PC-9 (cell line): ENCODE data around the gene CFAP54. TPM values are rescaled to one million over a fixed set of nuclear protein-coding genes. Genes with fewer than 3 reads are reported as not detected.

Experiments used
- BruUV-seq: library from RNA; stranded (reverse); fragments of 400-500 nt; replicated peaks from 2 replicates; lab custom pipeline; 2021; lab: Mats Ljungman, UMichigan
- CTCF ChIA-PET: fragments of 300-600 bp; sonication (Branson Sonifier 250); formaldehyde crosslinking; loops from one replicate; lab custom pipeline; 2022; ENCODE audit warnings: antibody characterized with exemption; lab: Charles Lee
- POLR2A ChIA-PET: fragments of 300-600 bp; sonication (Branson Sonifier 250); formaldehyde crosslinking; loops from one replicate; lab custom pipeline; 2022; ENCODE audit warnings: antibody characterized with exemption; ENCODE audit not compliant: unreplicated experiment; lab: Charles Lee
- DNase-seq, 2 experiments: peaks; one replicate each; pipeline versions ENCODE4 v3.0.0 to v3.0.0-alpha.2; 2015 to 2022; ENCODE audit warnings: mixed read lengths in 1 of 2
- H2AFZ ChIP-seq: fragments of 200-600 bp; sonication (generic); 2 replicates; pipeline ENCODE4 v1.8.1; 2017; ENCODE audit warnings: antibody characterized with exemption
- H3F3A ChIP-seq: fragments of 200-600 bp; sonication (generic); 2 replicates; pipeline ENCODE4 v1.8.1; 2017; ENCODE audit warnings: antibody characterized with exemption, mild to moderate bottlenecking, low read depth; ENCODE audit not compliant: insufficient read depth
- H3K27ac ChIP-seq: fragments of 200-600 bp; sonication (generic); 2 replicates; pipeline ENCODE4 v1.6.1; 2016; ENCODE audit warnings: mixed run types
- H3K27me3 ChIP-seq: fragments of 200-600 bp; sonication (generic); 2 replicates; pipeline ENCODE4 v1.6.1; 2016; ENCODE audit warnings: low read depth, mixed run types; ENCODE audit not compliant: insufficient read depth
- H3K36me3 ChIP-seq: fragments of 200-600 bp; sonication (generic); 2 replicates; pipeline ENCODE4 v1.6.1; 2016; ENCODE audit warnings: low read depth, mixed run types
- H3K4me1 ChIP-seq: fragments of 200-600 bp; sonication (generic); replicated peaks from 2 replicates; pipeline ENCODE4 v1.6.1; 2016; ENCODE audit warnings: mixed run types; ENCODE audit not compliant: insufficient read depth
- H3K4me2 ChIP-seq: fragments of 200-600 bp; sonication (generic); 2 replicates; pipeline ENCODE4 v1.6.1; 2017; ENCODE audit warnings: mixed run types
- H3K4me3 ChIP-seq: fragments of 200-600 bp; sonication (generic); 2 replicates; pipeline ENCODE4 v1.6.1; 2016; ENCODE audit warnings: mixed run types
- H3K79me2 ChIP-seq: fragments of 200-600 bp; sonication (generic); 2 replicates; pipeline ENCODE4 v1.6.1; 2017; ENCODE audit warnings: low read depth, mixed run types
- H3K9me2 ChIP-seq: fragments of 200-600 bp; sonication (generic); 2 replicates; pipeline ENCODE4 v1.8.1; 2017; ENCODE audit warnings: mild to moderate bottlenecking; ENCODE audit not compliant: insufficient read depth
- H3K9me3 ChIP-seq: fragments of 200-600 bp; sonication (generic); 2 replicates; pipeline ENCODE4 v1.8.1; 2016; ENCODE audit warnings: low read depth; ENCODE audit not compliant: insufficient read depth
- H4K20me1 ChIP-seq: fragments of 200-600 bp; sonication (generic); 2 replicates; pipeline ENCODE4 v1.8.1; 2017; ENCODE audit not compliant: insufficient read depth
- EZH2 ChIP-seq: fragments of 200-600 bp; sonication (generic); IDR thresholded peaks from 2 replicates; pipeline ENCODE4 v1.8.0; 2017; ENCODE audit warnings: antibody characterized with exemption, low read depth
- intact Hi-C: fragments of 100-400 bp; cut with micrococcal nuclease; formaldehyde crosslinking; loops from one replicate; pipeline ENCODE4 v1.10.0; 2022; ENCODE audit not compliant: unreplicated experiment
- total RNA-seq: library from RNA; stranded (reverse); gene quantifications from 2 replicates; pipeline ENCODE4 v1.2.3, GENCODE V29; 2021
- TF ChIP-seq, protein P1 (sequence below): fragments of 200-600 bp; sonication (generic); conservative IDR thresholded peaks from 2 replicates; pipeline ENCODE4 v1.6.1; 2017; ENCODE audit warnings: mixed run types, antibody characterized with exemption, mild to moderate bottlenecking, moderate library complexity

CFAP54 gene
- total RNA-seq, 1 experiment from 2014 or later, result 16.4 TPM

DNA sequence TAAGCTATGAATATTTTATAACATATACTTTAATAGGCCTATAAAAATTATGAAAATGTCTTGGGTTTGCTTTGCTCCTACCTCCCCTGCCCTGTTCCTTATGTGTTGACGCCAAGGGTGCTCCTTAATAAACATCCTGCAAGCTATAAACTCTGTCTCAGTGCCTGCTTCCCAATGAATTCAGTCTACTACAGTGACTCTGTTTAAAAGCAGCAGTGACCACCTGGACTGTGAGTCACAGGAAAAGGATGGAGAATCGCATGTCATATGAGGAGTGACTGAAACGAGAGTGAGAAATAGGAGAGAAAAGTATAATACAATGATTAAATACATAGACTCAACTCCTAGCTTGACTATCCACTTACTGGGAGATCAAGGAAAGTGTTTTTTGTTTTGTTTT lies 41.1 kb upstream of the CFAP54 start:
- peaks cover 46% of the 10 kb centered on the region for H3F3A ChIP-seq
- CTCF ChIA-PET, result interaction anchor here (0.6 kb wide), 1 partner anchor 41 kb away, joined by 3 read pairs; the partner anchor contains the start of gene CFAP54
- no peak for TF ChIP-seq EZH2
- TF ChIP-seq, protein P1, sequence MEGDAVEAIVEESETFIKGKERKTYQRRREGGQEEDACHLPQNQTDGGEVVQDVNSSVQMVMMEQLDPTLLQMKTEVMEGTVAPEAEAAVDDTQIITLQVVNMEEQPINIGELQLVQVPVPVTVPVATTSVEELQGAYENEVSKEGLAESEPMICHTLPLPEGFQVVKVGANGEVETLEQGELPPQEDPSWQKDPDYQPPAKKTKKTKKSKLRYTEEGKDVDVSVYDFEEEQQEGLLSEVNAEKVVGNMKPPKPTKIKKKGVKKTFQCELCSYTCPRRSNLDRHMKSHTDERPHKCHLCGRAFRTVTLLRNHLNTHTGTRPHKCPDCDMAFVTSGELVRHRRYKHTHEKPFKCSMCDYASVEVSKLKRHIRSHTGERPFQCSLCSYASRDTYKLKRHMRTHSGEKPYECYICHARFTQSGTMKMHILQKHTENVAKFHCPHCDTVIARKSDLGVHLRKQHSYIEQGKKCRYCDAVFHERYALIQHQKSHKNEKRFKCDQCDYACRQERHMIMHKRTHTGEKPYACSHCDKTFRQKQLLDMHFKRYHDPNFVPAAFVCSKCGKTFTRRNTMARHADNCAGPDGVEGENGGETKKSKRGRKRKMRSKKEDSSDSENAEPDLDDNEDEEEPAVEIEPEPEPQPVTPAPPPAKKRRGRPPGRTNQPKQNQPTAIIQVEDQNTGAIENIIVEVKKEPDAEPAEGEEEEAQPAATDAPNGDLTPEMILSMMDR, result no peak
- POLR2A ChIA-PET, result interaction anchor here (0.5 to 0.7 kb wide), 4 partner anchors 38 to 455 kb away, joined by 3 to 7 read pairs (median 6); no protein-coding TSS in a partner anchor
- intact Hi-C loops, result loop anchor here (5.0 kb wide), 1 partner anchor 46 kb away; the partner anchor contains the start of gene CDK17
- DNase-seq, result peak in 1 of 2 experiments; percentile 69
- H3K4me2 ChIP-seq, result peak overlapping the region; percentile 32
- no TSS peak for BruUV-seq
- H4K20me1 ChIP-seq, result no peaks in the 10 kb centered on the region
- no peaks in the 10 kb centered on the region for H3K36me3 ChIP-seq
- H2AFZ ChIP-seq, result no peak overlapping the region; the same call in 1 of the 2 replicates
- H3K4me3 ChIP-seq, result no peak overlapping the region
- H3K27me3 ChIP-seq, result no peaks in the 10 kb centered on the region
- H3K4me1 ChIP-seq, result peaks cover 58% of the 10 kb centered on the region
- H3K27ac ChIP-seq, result peak overlapping the region; percentile 90
- H3K79me2 ChIP-seq, result no peaks in the 10 kb centered on the region
- H3K9me2 ChIP-seq, result no peaks in the 10 kb centered on the region
- peaks cover 4% of the 10 kb centered on the region; the same call in 1 of the 2 replicates for H3K9me3 ChIP-seq

DNA sequence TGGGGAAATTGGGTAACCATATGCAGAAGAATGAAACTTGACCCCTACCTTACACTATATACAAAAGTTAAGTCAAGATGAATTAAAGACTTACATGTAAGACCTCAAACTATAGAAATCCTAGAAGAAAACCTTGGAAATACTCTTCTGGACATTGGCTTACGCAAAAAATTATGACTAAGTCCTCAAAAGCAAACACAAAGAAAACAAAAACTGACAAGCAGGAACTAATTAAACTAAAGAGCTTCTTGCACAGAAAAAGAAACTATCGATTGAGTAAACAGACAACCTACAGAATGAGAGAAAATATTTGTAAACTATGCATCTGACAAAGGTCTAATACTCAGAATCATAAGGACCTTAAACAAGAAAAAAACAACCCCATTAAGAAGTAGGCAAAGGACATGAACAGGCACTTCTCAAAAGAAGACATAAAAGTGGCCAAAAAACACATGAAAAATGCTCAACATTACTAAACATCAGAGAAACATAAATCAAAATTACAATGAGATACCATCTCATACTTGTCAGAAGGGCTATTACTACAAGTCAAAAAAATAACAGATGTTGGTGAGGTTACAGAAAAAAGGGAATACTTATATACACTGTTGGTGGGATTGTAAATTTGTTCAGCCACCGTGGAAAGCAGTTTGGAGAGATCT lies 37.0 kb upstream of the CFAP54 start:
- no TSS peak for BruUV-seq
- peak in 1 of 2 experiments; percentile 77 for DNase-seq
- CTCF ChIA-PET, result no interaction called here

DNA sequence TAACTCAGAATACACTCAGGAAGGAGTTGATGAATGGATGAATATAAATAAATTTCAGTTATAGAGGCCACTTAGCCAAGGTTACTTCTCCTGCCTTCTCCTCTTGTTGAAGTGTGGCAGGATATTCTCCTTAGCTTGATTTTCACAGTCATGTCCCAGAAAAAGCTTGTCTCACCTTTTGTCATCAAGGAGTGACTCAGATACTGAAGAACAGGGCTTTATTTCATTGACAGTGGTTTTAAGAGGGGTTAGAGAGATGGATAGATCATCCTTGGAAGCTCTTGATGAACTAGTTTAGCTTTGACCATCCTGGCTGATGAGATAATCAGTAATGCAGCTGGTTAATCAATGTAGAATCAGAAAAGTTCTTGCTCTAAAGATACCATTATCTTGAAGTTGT lies 35.0 kb upstream of the CFAP54 start:
- ChIA-PET CTCF (no interaction called here), POLR2A (no interaction called here)
- Histone ChIP-seq H3K9me3 (peaks cover 4% of the 10 kb centered on the region; the same call in 1 of the 2 replicates), H3K9me2 (no peaks in the 10 kb centered on the region), H3K4me1 (peaks cover 36% of the 10 kb centered on the region), H4K20me1 (no peaks in the 10 kb centered on the region), H2AFZ (no peak overlapping the region), H3K36me3 (no peaks in the 10 kb centered on the region), H3F3A (peaks cover 35% of the 10 kb centered on the region), H3K27me3 (no peaks in the 10 kb centered on the region), H3K4me3 (no peak overlapping the region), H3K79me2 (no peaks in the 10 kb centered on the region), H3K4me2 (no peak overlapping the region), H3K27ac (no peak overlapping the region)
- no peak for TF ChIP-seq EZH2
- TF ChIP-seq, protein P1, result no peak
- no TSS peak for BruUV-seq
- no peak for DNase-seq
- intact Hi-C loops, result no loop called here

More for the DNA sequence above, 37.0 kb upstream of the CFAP54 start:
- no peak overlapping the region for H2AFZ ChIP-seq
- H3K9me2 ChIP-seq, result no peaks in the 10 kb centered on the region
- peaks cover 27% of the 10 kb centered on the region for H3F3A ChIP-seq
- TF ChIP-seq EZH2, result no peak
- TF ChIP-seq, protein P1, result no peak
- peaks cover 45% of the 10 kb centered on the region for H3K4me1 ChIP-seq
- H3K79me2 ChIP-seq, result no peaks in the 10 kb centered on the region
- H3K27ac ChIP-seq, result peak overlapping the region; percentile 59
- H3K36me3 ChIP-seq, result no peaks in the 10 kb centered on the region
- no peaks in the 10 kb centered on the region for H4K20me1 ChIP-seq
- intact Hi-C loops, result no loop called here
- no peak overlapping the region for H3K4me3 ChIP-seq
- peaks cover 4% of the 10 kb centered on the region; the same call in 1 of the 2 replicates for H3K9me3 ChIP-seq
- peak overlapping the region; percentile 12; the same call in 1 of the 2 replicates for H3K4me2 ChIP-seq
- no peaks in the 10 kb centered on the region for H3K27me3 ChIP-seq
- POLR2A ChIA-PET, result no interaction called here
